Measurements from ENCODE around the gene NCKIPSD.

GRCh38 chr3:48678056-48678455 is 7.7 kb downstream of the NCKIPSD start:
- TF ChIP-seq, protein P1, sequence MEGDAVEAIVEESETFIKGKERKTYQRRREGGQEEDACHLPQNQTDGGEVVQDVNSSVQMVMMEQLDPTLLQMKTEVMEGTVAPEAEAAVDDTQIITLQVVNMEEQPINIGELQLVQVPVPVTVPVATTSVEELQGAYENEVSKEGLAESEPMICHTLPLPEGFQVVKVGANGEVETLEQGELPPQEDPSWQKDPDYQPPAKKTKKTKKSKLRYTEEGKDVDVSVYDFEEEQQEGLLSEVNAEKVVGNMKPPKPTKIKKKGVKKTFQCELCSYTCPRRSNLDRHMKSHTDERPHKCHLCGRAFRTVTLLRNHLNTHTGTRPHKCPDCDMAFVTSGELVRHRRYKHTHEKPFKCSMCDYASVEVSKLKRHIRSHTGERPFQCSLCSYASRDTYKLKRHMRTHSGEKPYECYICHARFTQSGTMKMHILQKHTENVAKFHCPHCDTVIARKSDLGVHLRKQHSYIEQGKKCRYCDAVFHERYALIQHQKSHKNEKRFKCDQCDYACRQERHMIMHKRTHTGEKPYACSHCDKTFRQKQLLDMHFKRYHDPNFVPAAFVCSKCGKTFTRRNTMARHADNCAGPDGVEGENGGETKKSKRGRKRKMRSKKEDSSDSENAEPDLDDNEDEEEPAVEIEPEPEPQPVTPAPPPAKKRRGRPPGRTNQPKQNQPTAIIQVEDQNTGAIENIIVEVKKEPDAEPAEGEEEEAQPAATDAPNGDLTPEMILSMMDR (IDR thresholded peaks at IDR 0.05): no peak
- no peak for TF ChIP-seq POLR2AphosphoS5 (IDR thresholded peaks at IDR 0.05; ENCODE audit: insufficient read depth in 1 of 2, low read depth in 1 of 2)
- no peak for TF ChIP-seq POLR2A (IDR thresholded peaks at IDR 0.05)
